ENCODE data around the gene ARMH3.
A peak's percentile ranks its signal among the peaks of the same experiment; 100 is the strongest.

ARMH3 gene

DNA sequence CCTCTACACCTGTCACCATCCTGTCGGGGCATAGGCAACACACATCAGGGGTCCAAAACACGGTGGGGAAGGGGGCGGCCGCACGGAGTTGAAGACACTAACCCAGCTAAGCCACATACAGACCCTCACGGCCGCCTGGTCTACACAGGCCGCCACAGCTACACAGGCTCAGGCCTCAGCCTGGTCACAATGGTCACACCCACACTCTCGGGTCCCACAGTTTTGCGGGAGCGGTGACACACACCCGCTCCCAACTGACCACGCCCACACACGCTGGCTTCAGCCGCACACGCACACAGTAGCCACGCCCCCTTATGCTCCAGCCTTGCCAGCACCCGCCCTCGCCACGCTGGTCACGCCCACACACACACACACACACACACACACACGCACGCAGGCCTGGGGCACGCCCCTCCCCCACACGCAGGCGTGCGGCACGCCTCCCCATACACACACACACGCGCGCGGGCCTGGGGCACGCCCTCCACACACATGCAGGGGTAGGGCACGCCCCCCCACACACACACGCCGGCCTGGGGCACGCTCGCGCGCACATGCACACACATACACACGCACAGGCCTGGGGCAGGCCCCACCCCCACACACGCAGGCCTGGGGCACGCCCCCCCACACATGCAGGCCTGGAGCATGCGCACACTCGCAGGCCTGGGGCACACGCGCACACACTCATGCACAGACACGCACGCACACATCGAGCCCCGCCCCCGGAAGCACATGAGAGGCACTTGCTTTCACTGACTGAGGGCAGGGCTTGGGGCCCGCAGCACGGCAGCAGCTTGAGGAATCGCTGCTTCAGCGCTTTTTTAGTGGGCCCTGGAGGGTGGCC, 225.4 kb downstream of the ARMH3 start:
- H3K9me3 ChIP-seq (replicated peaks; ENCODE audit: insufficient read depth, low read length) = no peaks in the 10 kb centered on the region
- H3K27me3 ChIP-seq (replicated peaks; ENCODE audit: insufficient read depth, low read length) = no peaks in the 10 kb centered on the region
- no peaks in the 10 kb centered on the region for H3K9me2 ChIP-seq (replicated peaks; ENCODE audit: insufficient read depth, low read length)
- no peaks in the 10 kb centered on the region for H3K79me2 ChIP-seq (ENCODE audit: low read length)
- H3K9ac ChIP-seq (ENCODE audit: low read length) = peak overlapping the region; percentile 51; the same call in 1 of the 2 replicates
- no peaks in the 10 kb centered on the region for H3K36me3 ChIP-seq (replicated peaks; ENCODE audit: insufficient read depth, low read length)
- peak overlapping the region; percentile 76 for H3K4me3 ChIP-seq (ENCODE audit: low read length)
- H3K4me1 ChIP-seq (ENCODE audit: low read length) = peaks cover 9% of the 10 kb centered on the region; the same call in 1 of the 2 replicates
- peak overlapping the region; percentile 90 for H2AFZ ChIP-seq (ENCODE audit: low read length)
- H3K4me2 ChIP-seq (ENCODE audit: low read depth, low read length) = peak overlapping the region; percentile 94
- peak overlapping the region; percentile 33; the same call in 1 of the 2 replicates for H3K27ac ChIP-seq (ENCODE audit: low read length)
- peaks cover 19% of the 10 kb centered on the region for H3F3A ChIP-seq (ENCODE audit: insufficient read depth, low read length)
- no peak for TF ChIP-seq EZH2 (optimal IDR thresholded peaks at IDR 0.05; ENCODE audit: low read depth, low read length)
- TF ChIP-seq, protein P1, sequence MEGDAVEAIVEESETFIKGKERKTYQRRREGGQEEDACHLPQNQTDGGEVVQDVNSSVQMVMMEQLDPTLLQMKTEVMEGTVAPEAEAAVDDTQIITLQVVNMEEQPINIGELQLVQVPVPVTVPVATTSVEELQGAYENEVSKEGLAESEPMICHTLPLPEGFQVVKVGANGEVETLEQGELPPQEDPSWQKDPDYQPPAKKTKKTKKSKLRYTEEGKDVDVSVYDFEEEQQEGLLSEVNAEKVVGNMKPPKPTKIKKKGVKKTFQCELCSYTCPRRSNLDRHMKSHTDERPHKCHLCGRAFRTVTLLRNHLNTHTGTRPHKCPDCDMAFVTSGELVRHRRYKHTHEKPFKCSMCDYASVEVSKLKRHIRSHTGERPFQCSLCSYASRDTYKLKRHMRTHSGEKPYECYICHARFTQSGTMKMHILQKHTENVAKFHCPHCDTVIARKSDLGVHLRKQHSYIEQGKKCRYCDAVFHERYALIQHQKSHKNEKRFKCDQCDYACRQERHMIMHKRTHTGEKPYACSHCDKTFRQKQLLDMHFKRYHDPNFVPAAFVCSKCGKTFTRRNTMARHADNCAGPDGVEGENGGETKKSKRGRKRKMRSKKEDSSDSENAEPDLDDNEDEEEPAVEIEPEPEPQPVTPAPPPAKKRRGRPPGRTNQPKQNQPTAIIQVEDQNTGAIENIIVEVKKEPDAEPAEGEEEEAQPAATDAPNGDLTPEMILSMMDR (IDR thresholded peaks at IDR 0.05; ENCODE audit: low read length) = no peak
- no peaks in the 10 kb centered on the region for H4K20me1 ChIP-seq (ENCODE audit: insufficient read depth, low read length)
- DNase-seq = peak; percentile 91

DNA sequence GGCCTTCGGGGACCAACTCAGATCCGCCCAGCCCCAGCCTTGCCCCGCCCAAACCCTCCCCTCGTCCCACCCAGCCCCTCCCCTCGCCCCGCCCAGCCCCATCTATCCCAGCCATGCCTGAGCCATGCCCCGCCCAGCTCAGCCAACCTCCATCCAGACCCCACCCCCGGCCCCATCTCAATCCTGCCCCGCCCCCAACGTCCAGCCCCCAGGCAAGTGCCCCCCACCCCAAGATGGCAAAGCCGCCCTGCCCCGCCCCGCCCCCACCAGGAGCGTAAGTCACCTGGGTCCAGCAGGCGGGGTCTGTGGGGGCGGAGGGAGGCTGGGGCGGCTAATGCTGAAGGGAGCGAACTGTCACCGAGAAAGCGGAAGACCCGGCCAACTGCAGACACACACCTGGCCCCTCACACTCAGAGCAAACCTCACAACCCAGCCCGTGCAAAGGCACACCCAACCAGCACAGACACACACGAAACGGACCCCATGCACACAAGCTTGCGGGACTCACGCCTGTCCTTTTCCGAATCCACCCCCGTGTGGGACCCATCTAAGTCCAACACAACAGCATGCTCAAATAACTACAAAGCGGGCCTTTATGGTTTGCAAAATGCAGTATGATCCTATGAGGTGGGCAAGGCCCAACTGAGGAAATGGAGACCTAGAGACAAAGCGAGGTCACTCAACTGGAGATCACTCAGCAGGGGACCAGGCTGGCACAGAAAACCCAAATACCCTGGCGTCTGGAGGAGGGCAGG, 226.2 kb downstream of the ARMH3 start:
- H4K20me1 ChIP-seq (ENCODE audit: insufficient read depth, low read length) = no peaks in the 10 kb centered on the region
- peaks cover 9% of the 10 kb centered on the region; the same call in 1 of the 2 replicates for H3K4me1 ChIP-seq (ENCODE audit: low read length)
- no peaks in the 10 kb centered on the region for H3K9me3 ChIP-seq (replicated peaks; ENCODE audit: insufficient read depth, low read length)
- peak overlapping the region; percentile 33; the same call in 1 of the 2 replicates for H3K27ac ChIP-seq (ENCODE audit: low read length)
- H3K9me2 ChIP-seq (replicated peaks; ENCODE audit: insufficient read depth, low read length) = no peaks in the 10 kb centered on the region
- H3K27me3 ChIP-seq (replicated peaks; ENCODE audit: insufficient read depth, low read length) = no peaks in the 10 kb centered on the region
- DNase-seq = peak; percentile 62
- H3K79me2 ChIP-seq (ENCODE audit: low read length) = no peaks in the 10 kb centered on the region
- H3F3A ChIP-seq (ENCODE audit: insufficient read depth, low read length) = peaks cover 19% of the 10 kb centered on the region
- peak overlapping the region; percentile 90 for H2AFZ ChIP-seq (ENCODE audit: low read length)
- peak overlapping the region; percentile 76 for H3K4me3 ChIP-seq (ENCODE audit: low read length)
- peak overlapping the region; percentile 51; the same call in 1 of the 2 replicates for H3K9ac ChIP-seq (ENCODE audit: low read length)
- TF ChIP-seq EZH2phosphoT487 (IDR thresholded peaks at IDR 0.05; ENCODE audit: low read length) = no peak
- TF ChIP-seq EZH2 (optimal IDR thresholded peaks at IDR 0.05; ENCODE audit: low read depth, low read length) = no peak
- TF ChIP-seq, protein P1 (IDR thresholded peaks at IDR 0.05; ENCODE audit: low read length) = no peak
- H3K4me2 ChIP-seq (ENCODE audit: low read depth, low read length) = peak overlapping the region; percentile 94
- H3K36me3 ChIP-seq (replicated peaks; ENCODE audit: insufficient read depth, low read length) = no peaks in the 10 kb centered on the region

DNA sequence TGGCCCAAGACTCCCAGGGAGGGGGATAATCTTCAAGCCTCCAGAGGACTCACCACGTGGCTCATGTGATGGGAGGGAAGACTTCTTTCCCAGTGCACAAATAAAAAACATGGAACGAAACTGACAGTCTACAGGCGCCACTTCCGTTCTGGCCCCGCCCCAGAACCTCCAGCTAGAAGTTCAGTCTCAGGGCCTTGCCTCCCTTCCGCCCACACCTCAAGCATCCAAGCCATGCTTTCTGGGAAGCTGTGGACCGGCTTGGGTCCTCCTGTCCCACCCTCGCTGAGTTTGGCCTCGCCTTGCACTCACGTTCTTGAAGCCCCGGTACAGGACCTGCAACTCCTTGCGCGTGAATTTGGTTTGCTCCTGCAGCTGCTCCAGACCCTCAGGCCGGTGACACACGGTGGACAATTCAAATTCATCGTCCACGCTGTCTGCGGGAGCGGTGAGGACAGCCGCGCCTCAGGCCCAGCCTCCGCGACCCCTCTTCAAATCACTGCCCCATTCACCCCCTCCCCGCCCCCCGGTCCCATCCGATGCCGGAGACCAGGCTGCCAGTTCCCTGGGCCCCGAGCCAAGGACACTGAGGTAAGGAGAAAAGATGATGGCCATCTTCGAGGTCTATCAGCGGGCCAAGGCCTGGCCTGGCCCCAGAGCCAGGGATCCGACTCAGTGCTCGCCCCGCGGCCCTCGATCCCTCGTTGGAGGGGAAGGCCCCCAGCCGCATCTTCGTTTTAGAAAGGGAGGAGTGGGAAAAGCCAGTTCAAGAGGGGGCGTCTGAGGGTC, 227.0 kb downstream of the ARMH3 start:
- Histone ChIP-seq H3K9me2 (replicated peaks; ENCODE audit: insufficient read depth, low read length) (no peaks in the 10 kb centered on the region), H3K4me2 (ENCODE audit: low read depth, low read length) (peak overlapping the region; percentile 74), H3F3A (ENCODE audit: insufficient read depth, low read length) (peaks cover 19% of the 10 kb centered on the region), H3K4me3 (ENCODE audit: low read length) (peak overlapping the region; percentile 37; the same call in 1 of the 2 replicates), H3K27ac (ENCODE audit: low read length) (no peak overlapping the region), H3K9ac (ENCODE audit: low read length) (no peak overlapping the region), H3K79me2 (ENCODE audit: low read length) (no peaks in the 10 kb centered on the region), H3K36me3 (replicated peaks; ENCODE audit: insufficient read depth, low read length) (no peaks in the 10 kb centered on the region), H3K9me3 (replicated peaks; ENCODE audit: insufficient read depth, low read length) (no peaks in the 10 kb centered on the region), H3K27me3 (replicated peaks; ENCODE audit: insufficient read depth, low read length) (no peaks in the 10 kb centered on the region), H4K20me1 (ENCODE audit: insufficient read depth, low read length) (no peaks in the 10 kb centered on the region), H3K4me1 (ENCODE audit: low read length) (peaks cover 9% of the 10 kb centered on the region; the same call in 1 of the 2 replicates), H2AFZ (ENCODE audit: low read length) (no peak overlapping the region)
- TF ChIP-seq, protein P1 (IDR thresholded peaks at IDR 0.05; ENCODE audit: low read length) = no peak
- TF ChIP-seq EZH2 (optimal IDR thresholded peaks at IDR 0.05; ENCODE audit: low read depth, low read length) (no peak), EZH2phosphoT487 (IDR thresholded peaks at IDR 0.05; ENCODE audit: low read length) (no peak)
- no peak for DNase-seq
